Kidney epithelial cell (primary cell): ENCODE results near the gene KIF6. TPM values are rescaled to one million over a fixed set of nuclear protein-coding genes. Genes with fewer than 3 reads are reported as not detected.

ENCODE experiments used
- DNase-seq: peaks from one replicate; pipeline ENCODE4 v3.0.0-alpha.2; 2010; ENCODE audit warnings: low read depth
- H3K27me3 ChIP-seq: 2 replicates; pipeline ENCODE4 v1.6.0; 2011; ENCODE audit warnings: low read length; ENCODE audit not compliant: control insufficient read depth, insufficient read depth
- H3K36me3 ChIP-seq: 2 replicates; pipeline ENCODE4 v1.5.1; 2011; ENCODE audit warnings: low read length; ENCODE audit not compliant: control insufficient read depth, insufficient read depth
- H3K4me3 ChIP-seq: 2 replicates; pipeline ENCODE4 v1.5.1; 2011; ENCODE audit warnings: low read depth, mild to moderate bottlenecking, control low read depth, low read length
- CTCF ChIP-seq: IDR thresholded peaks from 2 replicates; pipeline ENCODE4 v1.5.1; 2011; ENCODE audit warnings: mild to moderate bottlenecking, moderate library complexity, low read length, control low read depth, inconsistent platforms; ENCODE audit not compliant: insufficient read depth, poor library complexity, severe bottlenecking
- total RNA-seq: library from RNA; depleted of rRNA; stranded (reverse); fragments of >200 nt; gene quantifications from 2 replicates; pipeline ENCODE4 v1.2.3, GENCODE V29; 2015

KIF6 gene
- total RNA-seq, 1 donor from 2014 or later, result 0.33 TPM

DNA sequence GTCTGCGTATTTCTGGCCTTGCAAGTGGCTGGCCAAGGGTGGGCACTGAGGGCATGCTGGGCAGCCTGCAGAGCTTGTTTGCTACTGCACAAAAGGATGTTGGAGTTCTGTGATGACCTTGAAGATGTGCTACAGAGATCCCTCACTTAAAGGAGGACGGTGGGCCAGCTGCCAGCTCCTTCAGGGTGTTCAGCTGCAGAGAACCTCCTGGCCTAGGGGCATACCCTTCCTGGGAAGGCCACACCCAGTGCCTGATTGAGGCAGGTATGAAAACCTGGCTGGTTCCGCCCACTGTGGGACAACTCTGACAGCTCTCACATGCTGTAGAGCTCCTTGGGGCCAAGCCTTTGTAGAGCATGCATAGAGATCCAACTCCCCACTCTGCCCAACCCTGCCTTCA lies 408.0 kb downstream of the KIF6 start:
- H3K27me3 ChIP-seq, result peaks cover 35% of the 10 kb centered on the region
- TF ChIP-seq CTCF, result no peak
- H3K36me3 ChIP-seq, result no peaks in the 10 kb centered on the region
- DNase-seq, result no peak
- no peak overlapping the region for H3K4me3 ChIP-seq

DNA sequence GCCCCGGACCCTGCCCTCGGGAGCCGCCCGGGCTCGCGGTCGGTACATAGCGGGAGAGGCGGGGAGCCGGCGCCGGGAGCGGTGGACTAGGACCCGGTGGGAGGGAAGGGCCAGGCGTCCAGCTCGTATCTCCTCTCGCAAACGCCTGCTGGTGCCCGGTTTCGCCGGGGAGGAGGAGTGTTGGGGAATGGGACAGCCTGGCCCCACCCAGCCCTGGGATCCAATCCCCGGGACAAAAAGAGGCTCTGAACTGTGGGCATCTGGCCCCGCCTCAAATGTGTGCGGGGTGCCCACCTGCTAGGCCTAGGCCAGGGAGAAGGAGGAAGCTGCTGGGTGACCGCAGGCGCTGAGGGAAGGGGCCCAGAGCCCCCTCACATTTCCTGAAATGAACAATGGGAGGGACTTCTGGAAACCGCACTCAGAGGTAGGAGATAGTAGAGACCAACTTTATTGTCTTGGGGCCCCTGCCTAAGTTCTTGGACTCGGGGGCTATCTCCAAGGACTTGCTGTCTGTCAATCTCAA lies 410.9 kb downstream of the KIF6 start, which contains the start of gene KCNK17:
KCNK17 (minus strand) TSS at position 147 of the 523 bp plus-strand sequence; CDS start at position 48, 99 bp downstream.
- Histone ChIP-seq H3K4me3 (no peak within 1 kb of the TSS), H3K36me3 (no peaks in the 10 kb centered on the region), H3K27me3 (peaks cover 46% of the 10 kb centered on the region)
- TF ChIP-seq CTCF, result no peak
- DNase-seq, result no peak

- Histone ChIP-seq H3K27me3 (peaks cover 47% of the 10 kb centered on the region), H3K4me3 (no peak overlapping the region), H3K36me3 (no peaks in the 10 kb centered on the region)
- no peak for DNase-seq
- TF ChIP-seq CTCF, result no peak
Observed at GRCh38 chr6:39313526-39314272, 411.5 kb downstream of the KIF6 start.

- TF ChIP-seq CTCF, result no peak
- Histone ChIP-seq H3K4me3 (no peak overlapping the region), H3K27me3 (peaks cover 47% of the 10 kb centered on the region)
Observed at GRCh38 chr6:39312912-39313525, 412.2 kb downstream of the KIF6 start.

DNA sequence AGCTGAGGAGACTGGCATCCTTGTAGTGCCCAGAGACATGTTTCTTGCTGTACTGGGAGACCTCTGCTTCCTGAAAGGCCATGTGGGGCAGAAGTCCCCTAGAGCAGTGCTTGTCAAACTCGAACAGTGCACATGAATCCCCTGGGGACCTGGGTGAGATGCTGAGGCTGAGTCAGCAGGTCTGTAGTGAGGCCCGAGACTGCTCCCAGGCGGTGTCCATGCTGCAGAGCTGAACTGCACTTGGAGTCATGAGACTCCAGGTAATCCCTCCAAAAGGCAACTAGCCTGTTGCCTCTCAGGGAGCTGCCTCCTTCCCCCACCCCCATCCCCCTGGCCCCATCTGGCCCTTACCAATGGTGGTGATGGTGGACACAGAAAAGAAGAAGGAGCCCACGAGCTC lies 414.7 kb downstream of the KIF6 start:
- no peak for TF ChIP-seq CTCF

More at GRCh38 chr6:39312912-39313525, 412.2 kb downstream of the KIF6 start:
- no peaks in the 10 kb centered on the region for H3K36me3 ChIP-seq
- DNase-seq, result no peak

More for the DNA sequence above, 414.7 kb downstream of the KIF6 start:
- H3K27me3 ChIP-seq, result peaks cover 43% of the 10 kb centered on the region
- no peak for DNase-seq
- H3K36me3 ChIP-seq, result no peaks in the 10 kb centered on the region
- no peak overlapping the region for H3K4me3 ChIP-seq
